Measurements from ENCODE around the gene NPW. TPM values are rescaled to one million over a fixed set of nuclear protein-coding genes. Genes with fewer than 3 reads are reported as not detected.

Gene NPW
- polyA plus RNA-seq, 1 donor (not counting 4 experiments of a cell fraction or from before 2014, with no cell fraction given): not detected

DNA sequence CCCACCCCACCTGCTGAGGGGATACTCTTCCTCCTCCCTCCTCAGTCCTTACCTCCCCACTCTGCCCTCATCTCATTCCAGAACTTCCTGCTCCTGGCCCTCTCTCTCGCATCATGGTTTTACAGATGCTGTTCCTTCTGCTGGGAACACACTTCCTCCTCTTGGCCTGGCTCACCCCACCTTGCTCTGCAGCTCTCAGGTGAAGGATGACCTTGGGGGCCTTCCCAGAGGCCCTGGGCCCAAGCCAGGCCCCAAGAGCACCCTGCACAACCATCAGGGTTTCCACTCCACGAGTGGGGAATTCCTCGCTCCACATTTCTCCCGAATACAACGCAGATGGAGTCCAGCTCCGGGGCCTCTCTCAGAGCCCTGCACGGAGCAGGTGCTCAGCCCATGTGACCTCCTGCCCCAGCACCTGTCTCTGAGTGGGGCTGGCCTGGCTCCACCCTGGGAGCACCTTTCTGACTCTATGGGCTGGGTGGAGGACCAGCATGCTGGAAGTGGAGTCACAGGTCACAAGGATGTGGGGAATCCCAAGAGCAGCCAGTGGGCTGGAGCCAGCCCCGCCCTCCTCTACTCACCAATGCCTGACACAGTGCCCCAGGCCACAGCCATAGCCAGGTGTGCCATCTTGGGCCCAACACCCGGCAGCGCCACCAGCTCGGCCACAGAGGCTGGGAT is 23.5 kb downstream of the NPW start:
- H3K4me2 ChIP-seq (ENCODE audit: control insufficient read depth, extremely low read depth, insufficient read depth, low read depth, low read length): no peak overlapping the region
- H3K4me1 ChIP-seq (ENCODE audit: control insufficient read depth, extremely low read depth, insufficient read depth, low read length): peaks cover 4% of the 10 kb centered on the region

DNA sequence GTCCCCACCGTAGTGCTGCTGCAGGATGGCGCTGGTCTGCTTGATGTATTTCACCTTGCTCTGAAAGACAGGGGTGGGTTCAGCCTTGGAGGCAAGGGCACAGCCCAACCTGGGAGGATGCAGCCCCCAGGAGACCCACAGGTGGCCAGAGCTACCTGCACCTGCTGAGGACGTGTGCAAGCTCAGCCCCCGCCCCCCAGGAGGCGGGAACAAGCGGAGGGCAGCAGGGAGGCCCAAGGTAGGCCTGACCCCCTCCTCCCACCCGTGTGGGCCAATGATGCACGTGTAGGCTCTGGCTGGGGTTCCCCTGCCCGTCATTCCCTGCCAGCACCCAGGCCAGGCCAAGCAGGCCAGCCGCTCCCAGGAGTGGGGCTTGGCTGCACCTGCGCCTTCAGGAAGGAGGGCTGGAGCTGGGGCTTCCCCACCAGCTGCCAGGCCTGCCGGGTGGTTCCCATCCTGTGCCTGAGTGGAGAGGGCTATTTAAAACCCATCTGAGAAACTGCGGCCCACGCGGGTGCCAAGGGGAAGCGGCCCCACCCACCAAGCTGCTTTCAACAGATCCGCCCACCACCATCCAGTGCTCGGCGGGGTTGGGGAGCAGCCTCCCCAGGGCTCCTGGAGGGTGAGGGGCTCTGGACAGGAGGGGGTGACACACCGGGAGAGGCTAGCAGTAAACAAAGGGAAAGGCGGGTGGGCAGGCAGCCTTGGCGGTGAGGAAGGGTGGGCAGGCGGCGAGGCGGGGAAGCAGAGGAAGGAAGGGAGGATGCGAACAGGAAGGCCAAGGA is 24.3 kb downstream of the NPW start:
- dilution Hi-C loops (cut with MboI; ENCODE audit: extremely low pct_ligation_motif_present, low sequenced_read_pairs): no loop called here
- no peak for DNase-seq (ENCODE audit: low read depth, low spot score)
- Histone ChIP-seq H4K20me1 (ENCODE audit: control insufficient read depth, extremely low read depth, insufficient read depth, low read length) (no peaks in the 10 kb centered on the region), H3K9me1 (ENCODE audit: control insufficient read depth, extremely low read depth, insufficient read depth, low read length) (no peaks in the 10 kb centered on the region), H3K27ac (ENCODE audit: control insufficient read depth, insufficient read depth, low read length) (no peak overlapping the region), H3K4me3 (ENCODE audit: control insufficient read depth in 2 of 3, extremely low read depth in 1 of 3, insufficient read depth in 2 of 3, low read depth in 1 of 3, low read length in 3 of 3) (no peak overlapping the region), H3K4me2 (ENCODE audit: control insufficient read depth, extremely low read depth, insufficient read depth, low read depth, low read length) (no peak overlapping the region), H3K9ac (ENCODE audit: control insufficient read depth, extremely low read depth, insufficient read depth, low read length) (no peak overlapping the region), H2AFZ (ENCODE audit: control insufficient read depth, low read length) (no peak overlapping the region), H3K9me3 (ENCODE audit: control insufficient read depth, low read depth, low read length) (no peaks in the 10 kb centered on the region), H3K36me3 (ENCODE audit: control insufficient read depth in 2 of 2, extremely low read depth in 1 of 2, insufficient read depth in 2 of 2, low read length in 2 of 2) (no peaks in the 10 kb centered on the region), H3K79me2 (ENCODE audit: control insufficient read depth, insufficient read depth, low read length) (peaks cover 8% of the 10 kb centered on the region), H3K4me1 (ENCODE audit: control insufficient read depth, extremely low read depth, insufficient read depth, low read length) (peaks cover 10% of the 10 kb centered on the region), H3K27me3 (ENCODE audit: control insufficient read depth, extremely low read depth, insufficient read depth, low read length) (no peaks in the 10 kb centered on the region)
- no peak for TF ChIP-seq EZH2 (IDR thresholded peaks at IDR 0.05; ENCODE audit: low read length)
- no peak for FAIRE-seq

More for the DNA sequence above, 23.5 kb downstream of the NPW start:
- no peak overlapping the region for H3K4me3 ChIP-seq (ENCODE audit: control insufficient read depth in 2 of 3, extremely low read depth in 1 of 3, insufficient read depth in 2 of 3, low read depth in 1 of 3, low read length in 3 of 3)
- H2AFZ ChIP-seq (ENCODE audit: control insufficient read depth, low read length): no peak overlapping the region
- no peak overlapping the region for H3K9ac ChIP-seq (ENCODE audit: control insufficient read depth, extremely low read depth, insufficient read depth, low read length)
- dilution Hi-C loops (cut with MboI; ENCODE audit: extremely low pct_ligation_motif_present, low sequenced_read_pairs): no loop called here
- FAIRE-seq: no peak
- no peaks in the 10 kb centered on the region for H3K27me3 ChIP-seq (ENCODE audit: control insufficient read depth, extremely low read depth, insufficient read depth, low read length)
- H3K27ac ChIP-seq (ENCODE audit: control insufficient read depth, insufficient read depth, low read length): no peak overlapping the region
- no peak for TF ChIP-seq EZH2 (IDR thresholded peaks at IDR 0.05; ENCODE audit: low read length)
- no peak for TF ChIP-seq CTCF (optimal IDR thresholded peaks at IDR 0.05 in 1 of 3, IDR thresholded peaks at IDR 0.05 in 1 of 3, conservative IDR thresholded peaks at IDR 0.05 in 1 of 3; ENCODE audit: extremely low read depth in 1 of 3, insufficient read depth in 2 of 3, low read length in 3 of 3)
- peaks cover 1% of the 10 kb centered on the region for H3K79me2 ChIP-seq (ENCODE audit: control insufficient read depth, insufficient read depth, low read length)
- H4K20me1 ChIP-seq (ENCODE audit: control insufficient read depth, extremely low read depth, insufficient read depth, low read length): no peaks in the 10 kb centered on the region
- H3K36me3 ChIP-seq (ENCODE audit: control insufficient read depth in 2 of 2, extremely low read depth in 1 of 2, insufficient read depth in 2 of 2, low read length in 2 of 2): no peaks in the 10 kb centered on the region
- no peaks in the 10 kb centered on the region for H3K9me3 ChIP-seq (ENCODE audit: control insufficient read depth, low read depth, low read length)
- no peaks in the 10 kb centered on the region for H3K9me1 ChIP-seq (ENCODE audit: control insufficient read depth, extremely low read depth, insufficient read depth, low read length)
- DNase-seq (ENCODE audit: low read depth, low spot score): no peak

Data from keratinocyte (primary cell).